Heart right ventricle (tissue), 16 donors: Measurements from ENCODE around the gene TEF. TPM values are rescaled to one million over a fixed set of nuclear protein-coding genes. Genes with fewer than 3 reads are reported as not detected.
A peak's percentile ranks its signal among the peaks of the same experiment; 100 is the strongest.

Source experiments
- ATAC-seq, 8 donors: fragments of 200-7000 bp; cut with Tn5 transposase; one replicate each; pipeline ENCODE4 v1.9.1; 2020; ENCODE audit warnings: mild to moderate bottlenecking in 8 of 8, moderate library complexity in 8 of 8, moderate number of reproducible peaks in 1 of 8
- DNase-seq, 2 donors: peaks; one replicate each; pipeline ENCODE4 v3.0.0-alpha.2; 2020
- H3K27ac ChIP-seq, 10 donors: fragments of 200-600 bp; sonication (generic) in 2 of 10; one replicate each; pipeline versions ENCODE4 v1.5.0 to v1.8.0; 2020 to 2022; ENCODE audit warnings: mild to moderate bottlenecking in 3 of 10
- H3K27me3 ChIP-seq, 7 donors: fragments of 200-600 bp; one replicate each; pipeline ENCODE4 v1.8.0; 2021 to 2022; ENCODE audit warnings: mild to moderate bottlenecking in 2 of 7
- H3K36me3 ChIP-seq, 9 donors: fragments of 200-600 bp; sonication (generic) in 1 of 9; one replicate each; pipeline versions ENCODE4 v1.5.0 to v1.8.0; 2020 to 2022; ENCODE audit warnings: mild to moderate bottlenecking in 2 of 9
- H3K4me1 ChIP-seq, 9 donors: fragments of 200-600 bp; sonication (generic) in 1 of 9; one replicate each; pipeline versions ENCODE4 v1.5.0 to v1.8.0; 2020 to 2022; ENCODE audit warnings: mild to moderate bottlenecking in 4 of 9
- H3K4me3 ChIP-seq, 10 donors: fragments of 200-600 bp; sonication (generic) in 2 of 10; one replicate each; pipeline versions ENCODE4 v1.5.0 to v1.8.0; 2020 to 2022; ENCODE audit warnings: mild to moderate bottlenecking in 7 of 10, moderate library complexity in 2 of 10
- H3K9me3 ChIP-seq, 11 donors: fragments of 200-600 bp in 10 of 11; sonication (generic) in 2 of 11; one replicate each; pipeline versions ENCODE4 v1.5.0 to v1.8.0; 2013 to 2022; ENCODE audit warnings: mild to moderate bottlenecking in 2 of 11, control low read depth in 1 of 11, moderate library complexity in 1 of 11
- WGBS, 2 donors: extraction: QIAGEN DNeasy Blood & Tissue Kit; methylation state at CpG; one replicate each; pipeline ENCODE4 v1.1.7; 2013; ENCODE audit warnings: inconsistent platforms in 1 of 2; 5-methylcytosine and 5-hydroxymethylcytosine counted together
- intact Hi-C, 10 donors: fragments of 100-400 bp; cut with DNase I; formaldehyde crosslinking; loops; one replicate each; pipeline versions ENCODE4 v1.11.1 to v1.14.2; 2022
- polyA plus RNA-seq, 2 donors: library from polyadenylated mRNA; stranded (reverse); fragments of 200-250 nt; gene quantifications; one replicate each; pipeline ENCODE4 v1.2.3, GENCODE V29; 2013
- total RNA-seq, 10 donors: library from RNA; stranded (reverse); fragmentation: NEBNext Ultra II Directional in 3 of 10; extraction: Animal tissue kit (Norgen Biotek cat#: 25700) in 3 of 10; gene quantifications; one replicate each; pipeline versions ENCODE4 v1.2.1 to v1.2.4, GENCODE V29; 2021 to 2023
- TF ChIP-seq, protein P1 (sequence below), 9 donors: fragments of 200-600 bp; sonication (generic) in 2 of 9; IDR thresholded peaks; one replicate each; pipeline versions ENCODE4 v1.5.0 to v1.8.0; 2021 to 2022; ENCODE audit warnings: antibody characterized with exemption in 9 of 9, mild to moderate bottlenecking in 5 of 9, moderate library complexity in 1 of 9
- donor health status: Arrhythmogenic right ventricular cardiomyopathy.
- donor health status: ischemic (EF 13 %, LVEDD 7.1; RV severe dilation, severe dysfunction).
- donor health status: healthy with polysubstance abuse.
- donor health status: DM: no; HTN: yes; CAD: no.
- donor health status: DM: no; HTN: no; CAD: no.
- donor health status: ischemic (EF 25% LVEDD 6.9; RV normal size, moderate dysfunction).
- donor health status: ischemic (EF 25% LVEDD 5.7; RV mildly dilated, moderate dysfunction).
- donor health status: healthy.
- donor health status: DM: yes; HTN: yes; CAD: no.
- donor health status: Ischemic cardiomyopathy.
- donor health status: ischemic (EF 35%, LVEDD 5.7; RV mildly dilated, moderate dysfunction).
- donor health status: nonischemic (EF 11% LVEDD 7.7; RV severe dilation, severe dysfunction).
- donor health status: DM: yes; HTN: yes; CAD: no.
- donor health status: PGD.
- donor health status: ischemic (EF 29% LVEDD 5.4; RV normal size, mild dysfunction).
- donor health status: nonischemic (EF 23%, LVEDD 6.1; RV moderate dilation, normal function).

Gene TEF
- total and polyA plus RNA-seq, 12 donors = 5.5 to 29.1 (median 16.9) TPM

DNA sequence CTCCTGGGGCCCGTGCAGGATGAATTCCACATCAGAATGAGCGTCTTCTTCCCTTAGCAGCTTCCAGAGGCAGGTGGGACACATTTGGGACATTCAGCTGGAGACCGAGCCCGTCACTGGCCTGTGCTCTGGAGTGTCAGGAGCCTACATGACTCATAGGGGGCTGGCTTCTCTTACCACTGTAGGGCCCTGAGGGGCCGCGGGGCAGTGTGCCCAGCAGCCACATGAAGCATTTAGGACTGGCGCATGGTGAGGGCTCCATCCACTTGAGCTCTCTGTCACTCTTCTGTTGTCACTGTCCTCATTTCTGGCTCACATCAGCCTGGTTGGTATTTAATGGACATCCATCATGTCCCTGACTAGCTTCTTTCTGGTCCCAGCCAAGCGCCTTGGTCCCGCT, 38.0 kb upstream of the TEF start:
- peaks cover 0 to 11% (median 3%) of the 10 kb centered on the region in 9 donors for H3K4me1 ChIP-seq
- no peak for DNase-seq
- H3K27ac ChIP-seq = no peak overlapping the region
- H3K27me3 ChIP-seq = no peaks in the 10 kb centered on the region
- no peaks in the 10 kb centered on the region for H3K9me3 ChIP-seq
- intact Hi-C loops = no loop called here
- TF ChIP-seq, protein P1, sequence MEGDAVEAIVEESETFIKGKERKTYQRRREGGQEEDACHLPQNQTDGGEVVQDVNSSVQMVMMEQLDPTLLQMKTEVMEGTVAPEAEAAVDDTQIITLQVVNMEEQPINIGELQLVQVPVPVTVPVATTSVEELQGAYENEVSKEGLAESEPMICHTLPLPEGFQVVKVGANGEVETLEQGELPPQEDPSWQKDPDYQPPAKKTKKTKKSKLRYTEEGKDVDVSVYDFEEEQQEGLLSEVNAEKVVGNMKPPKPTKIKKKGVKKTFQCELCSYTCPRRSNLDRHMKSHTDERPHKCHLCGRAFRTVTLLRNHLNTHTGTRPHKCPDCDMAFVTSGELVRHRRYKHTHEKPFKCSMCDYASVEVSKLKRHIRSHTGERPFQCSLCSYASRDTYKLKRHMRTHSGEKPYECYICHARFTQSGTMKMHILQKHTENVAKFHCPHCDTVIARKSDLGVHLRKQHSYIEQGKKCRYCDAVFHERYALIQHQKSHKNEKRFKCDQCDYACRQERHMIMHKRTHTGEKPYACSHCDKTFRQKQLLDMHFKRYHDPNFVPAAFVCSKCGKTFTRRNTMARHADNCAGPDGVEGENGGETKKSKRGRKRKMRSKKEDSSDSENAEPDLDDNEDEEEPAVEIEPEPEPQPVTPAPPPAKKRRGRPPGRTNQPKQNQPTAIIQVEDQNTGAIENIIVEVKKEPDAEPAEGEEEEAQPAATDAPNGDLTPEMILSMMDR (IDR thresholded peaks at IDR 0.05) = no peak
- WGBS, 2 donors = 96 to 99% methylated on average over 9 of the region's 9 CpGs
- no peak overlapping the region for H3K4me3 ChIP-seq
- ATAC-seq = no peak
- H3K36me3 ChIP-seq = peaks cover 5 to 100% (median 52%) of the 10 kb centered on the region in 9 donors

DNA sequence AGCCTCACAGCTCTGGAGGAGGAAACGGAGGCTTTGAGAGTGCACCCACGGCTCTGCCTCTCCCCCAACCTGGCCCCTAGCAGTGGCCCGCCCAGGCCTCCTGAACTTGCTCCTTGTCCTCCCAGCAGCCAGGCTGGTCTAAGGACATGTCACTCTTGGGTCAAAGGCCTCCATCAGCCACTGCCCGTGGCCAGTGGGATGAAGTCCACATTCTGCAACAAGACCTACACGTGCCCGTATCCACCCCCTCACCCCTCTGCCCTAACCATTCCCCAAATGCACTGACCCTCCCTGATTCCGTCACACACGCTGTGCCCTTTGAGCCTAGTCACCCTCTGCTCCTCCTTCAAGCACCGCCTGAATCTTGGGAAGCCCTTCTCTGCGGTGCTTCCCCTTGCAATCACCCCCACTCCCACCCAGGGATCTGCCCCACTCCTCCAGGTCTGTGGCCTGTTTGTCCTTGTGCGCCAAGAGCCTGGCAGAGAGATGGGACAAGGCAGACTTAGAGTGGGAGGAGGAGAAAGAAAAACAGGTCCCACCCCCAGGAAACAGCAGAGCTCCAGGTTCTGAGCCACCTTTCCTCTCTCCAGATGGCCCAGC, 37.5 kb upstream of the TEF start:
- Histone ChIP-seq H3K27me3 (no peaks in the 10 kb centered on the region), H3K9me3 (no peaks in the 10 kb centered on the region), H3K4me3 (no peak overlapping the region), H3K36me3 (peaks cover 5 to 100% (median 58%) of the 10 kb centered on the region in 9 donors), H3K27ac (no peak overlapping the region), H3K4me1 (peaks cover 0 to 11% (median 3%) of the 10 kb centered on the region in 9 donors)
- no peak for DNase-seq
- intact Hi-C loops = no loop called here
- no peak for ATAC-seq
- 89 to 93% methylated on average over 11 of the region's 11 CpGs for WGBS, 2 donors
- TF ChIP-seq, protein P1 (IDR thresholded peaks at IDR 0.05) = no peak

DNA sequence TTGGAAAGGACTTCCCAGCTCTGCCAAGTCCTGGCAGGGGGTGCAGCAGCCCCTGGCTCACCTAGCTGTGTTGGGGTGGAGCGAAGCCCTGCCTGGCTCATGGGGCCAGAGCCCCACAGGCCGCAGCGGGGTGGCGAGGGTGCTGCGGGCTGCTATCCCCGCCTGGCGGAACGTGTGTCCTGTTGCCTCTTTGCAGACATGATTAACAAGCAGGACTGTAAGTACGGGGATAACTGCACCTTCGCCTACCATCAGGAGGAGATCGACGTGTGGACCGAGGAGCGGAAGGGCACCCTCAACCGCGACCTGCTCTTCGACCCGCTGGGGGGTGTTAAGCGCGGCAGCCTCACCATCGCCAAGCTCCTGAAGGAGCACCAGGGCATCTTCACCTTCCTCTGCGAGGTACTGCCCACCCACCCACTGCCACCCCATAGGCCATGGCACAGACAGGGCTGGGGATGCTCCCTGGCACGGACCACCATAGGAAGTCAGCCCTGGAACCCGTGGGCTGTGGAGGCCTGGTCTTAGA, 35.9 kb upstream of the TEF start:
- WGBS, 2 donors = 96 to 98% methylated on average over 24 of the region's 24 CpGs
- H3K4me1 ChIP-seq = peaks cover 0 to 13% (median under 1%) of the 10 kb centered on the region in 9 donors
- H3K27ac ChIP-seq = no peak overlapping the region
- H3K4me3 ChIP-seq = no peak overlapping the region
- TF ChIP-seq, protein P1 (IDR thresholded peaks at IDR 0.05) = no peak
- ATAC-seq (no peak), DNase-seq (no peak)
- peaks cover 5 to 100% (median 56%) of the 10 kb centered on the region in 9 donors for H3K36me3 ChIP-seq
- H3K9me3 ChIP-seq = no peaks in the 10 kb centered on the region
- no peaks in the 10 kb centered on the region for H3K27me3 ChIP-seq
- intact Hi-C loops = no loop called here

DNA sequence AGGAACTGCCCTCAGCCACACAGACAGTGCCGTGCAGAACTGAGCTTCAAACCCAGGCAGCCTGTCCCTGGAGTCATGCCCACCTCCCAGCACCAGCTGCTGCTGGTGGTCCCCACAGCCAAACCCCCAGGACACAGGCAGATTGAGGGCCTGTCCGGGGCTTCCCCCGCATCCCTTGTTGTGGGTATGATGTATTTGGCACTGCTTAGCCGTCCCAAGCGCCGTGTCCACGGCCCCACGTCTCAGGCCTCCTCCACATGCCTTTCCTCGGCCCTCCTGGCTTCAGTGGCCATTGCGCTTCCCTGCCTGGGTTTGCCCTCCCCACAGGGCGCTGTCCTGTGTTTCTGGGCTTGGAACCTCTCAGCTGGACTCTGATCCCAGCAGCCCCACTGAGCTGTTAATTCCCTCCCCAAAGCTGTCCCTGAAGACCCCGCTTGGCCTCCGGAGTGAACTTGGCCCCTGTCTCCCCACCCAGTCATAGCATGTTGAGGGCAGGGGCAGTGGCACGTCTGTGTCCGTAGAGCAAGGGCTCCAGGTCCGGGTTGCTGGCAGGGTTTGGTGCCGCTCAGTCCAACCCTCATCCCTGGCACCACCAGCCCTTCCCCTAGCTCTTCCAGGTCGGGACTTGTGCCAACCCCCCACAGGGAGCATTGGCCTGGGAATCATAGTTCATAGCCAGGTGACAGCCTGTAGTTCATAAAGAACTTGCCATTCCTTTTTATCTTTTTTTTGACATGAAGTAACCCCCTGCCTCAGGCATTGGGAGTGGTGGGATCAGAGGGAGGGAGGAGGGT, 34.5 kb upstream of the TEF start:
- DNase-seq (peak; percentile 42 to 55), ATAC-seq (peak in 7 of 8 donors; percentile 23 to 71 (median 65))
- TF ChIP-seq, protein P1 (IDR thresholded peaks at IDR 0.05) = no peak
- H3K4me3 ChIP-seq = no peak overlapping the region
- peaks cover 5 to 100% (median 70%) of the 10 kb centered on the region in 9 donors for H3K36me3 ChIP-seq
- peak overlapping the region in 2 of 10 donors; percentile 12 to 25 for H3K27ac ChIP-seq
- WGBS, 2 donors = 80 to 81% methylated on average over 18 of the region's 18 CpGs
- peaks cover 0 to 14% (median 5%) of the 10 kb centered on the region in 9 donors for H3K4me1 ChIP-seq
- intact Hi-C loops = no loop called here
- no peaks in the 10 kb centered on the region for H3K27me3 ChIP-seq
- H3K9me3 ChIP-seq = no peaks in the 10 kb centered on the region
